Osteoblast (primary cell): ENCODE data around the gene TMC5. TPM values are rescaled to one million over a fixed set of nuclear protein-coding genes. Genes with fewer than 3 reads are reported as not detected.

Source experiments
- DNase-seq: peaks from one replicate; pipeline ENCODE4 v3.0.0; 2011; ENCODE audit warnings: low spot score, mixed read lengths; ENCODE audit not compliant: insufficient read length; ENCODE audit errors: missing footprints
- H2AFZ ChIP-seq: 2 replicates; pipeline ENCODE4 v1.6.0; 2011; ENCODE audit warnings: mild to moderate bottlenecking, low read length
- H3K27ac ChIP-seq: 2 replicates; pipeline ENCODE4 v1.5.1; 2011; ENCODE audit warnings: mild to moderate bottlenecking, low read depth, low read length, moderate library complexity
- H3K27me3 ChIP-seq: 2 replicates; pipeline ENCODE4 v1.6.0; 2012; ENCODE audit warnings: mild to moderate bottlenecking, control low read depth, inconsistent platforms, low read length, moderate library complexity; ENCODE audit not compliant: insufficient read depth
- H3K36me3 ChIP-seq: 2 replicates; pipeline ENCODE4 v1.5.1; 2011; ENCODE audit warnings: mild to moderate bottlenecking, low read length, control low read depth, moderate library complexity; ENCODE audit not compliant: insufficient read depth
- H3K4me1 ChIP-seq: 2 replicates; pipeline ENCODE4 v1.5.1; 2011; ENCODE audit warnings: mild to moderate bottlenecking, low read length, control low read depth, moderate library complexity; ENCODE audit not compliant: insufficient read depth
- H3K4me2 ChIP-seq: 2 replicates; pipeline ENCODE4 v1.6.0; 2011; ENCODE audit warnings: mild to moderate bottlenecking, low read length; ENCODE audit not compliant: insufficient read depth
- H3K4me3 ChIP-seq: fragments of 200-600 bp; sonication (generic); 3 replicates; pipeline ENCODE4 v1.5.1; 2012; ENCODE audit warnings: mild to moderate bottlenecking, low read length, inconsistent platforms; ENCODE audit not compliant: insufficient read depth
- H3K79me2 ChIP-seq: 2 replicates; pipeline ENCODE4 v1.6.0; 2012; ENCODE audit warnings: mild to moderate bottlenecking, low read length, control low read depth, inconsistent platforms; ENCODE audit not compliant: insufficient read depth
- H3K9me3 ChIP-seq: 2 replicates; pipeline ENCODE4 v1.5.1; 2011; ENCODE audit warnings: low read depth, low read length, control low read depth
- H4K20me1 ChIP-seq: 2 replicates; pipeline ENCODE4 v1.6.0; 2012; ENCODE audit warnings: mild to moderate bottlenecking, low read length, control low read depth; ENCODE audit not compliant: insufficient read depth
- total RNA-seq: library from RNA; depleted of rRNA; stranded (reverse); fragments of >200 nt; gene quantifications from 2 replicates; pipeline ENCODE4 v1.2.3, GENCODE V29; 2012
- TF ChIP-seq, protein P1 (sequence below): IDR thresholded peaks from 2 replicates; pipeline ENCODE4 v1.5.1; 2011; ENCODE audit warnings: mild to moderate bottlenecking, low read depth, low read length, moderate library complexity; ENCODE audit errors: extremely low read depth

TMC5 gene
- total RNA-seq, 1 donor = under 0.01 TPM

DNA sequence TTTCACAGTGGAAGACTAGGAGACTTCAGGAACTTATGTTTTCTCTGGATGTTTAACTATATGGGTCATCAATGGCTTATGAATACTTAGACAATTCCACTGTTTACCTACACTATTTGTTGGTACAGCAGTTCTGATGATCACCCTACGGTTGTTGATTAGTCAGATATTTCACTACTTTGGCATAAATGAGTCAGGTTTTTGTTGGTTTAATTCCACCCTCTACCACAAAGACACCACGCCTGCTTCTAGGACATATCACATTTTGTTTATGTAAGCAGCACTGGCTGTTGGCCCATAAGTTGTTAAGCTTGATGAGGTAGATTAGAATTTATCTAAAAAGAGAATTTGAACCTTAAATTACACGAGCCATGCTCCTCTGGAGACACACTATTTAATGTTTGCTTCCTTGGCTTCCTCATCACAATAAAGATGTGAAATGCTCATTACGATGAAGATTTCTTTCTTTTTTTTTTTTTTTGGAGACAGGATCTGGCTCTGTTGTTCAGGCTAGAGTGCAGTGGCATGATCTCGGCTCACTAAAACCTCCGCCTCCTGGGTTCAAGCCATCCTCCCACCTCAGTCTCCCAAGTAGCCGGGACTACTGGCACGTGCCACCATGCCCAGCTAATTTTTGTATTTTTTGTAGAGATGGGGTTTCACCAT lies 99.9 kb downstream of the TMC5 start:
- Histone ChIP-seq H3K4me2 (no peak overlapping the region), H3K27ac (no peak overlapping the region)

DNA sequence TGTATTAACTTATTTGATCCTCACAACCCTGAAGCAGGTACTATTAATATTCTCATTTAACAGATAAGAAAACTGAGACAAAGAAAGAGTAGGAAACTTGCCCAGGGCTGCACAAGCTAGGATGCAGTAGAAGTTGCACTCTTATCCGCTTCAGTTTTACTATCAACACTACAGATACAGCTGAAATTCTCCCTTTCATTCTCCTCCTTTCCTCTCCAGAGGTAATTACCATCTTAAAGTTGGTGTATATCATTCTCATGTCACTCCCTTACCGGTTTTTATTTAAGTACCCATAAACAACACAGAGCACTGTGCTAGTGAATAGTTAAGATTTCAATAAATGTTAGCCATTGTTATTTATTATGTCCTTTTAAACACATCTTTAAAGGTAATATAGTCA lies 100.7 kb downstream of the TMC5 start:
- Histone ChIP-seq H2AFZ (no peak overlapping the region), H3K4me2 (no peak overlapping the region), H3K36me3 (peaks cover 15% of the 10 kb centered on the region), H3K79me2 (peaks cover 21% of the 10 kb centered on the region), H3K4me1 (peaks cover 19% of the 10 kb centered on the region), H3K27me3 (no peaks in the 10 kb centered on the region), H4K20me1 (peaks cover 30% of the 10 kb centered on the region), H3K4me3 (no peak overlapping the region), H3K27ac (no peak overlapping the region), H3K9me3 (no peaks in the 10 kb centered on the region)
- no peak for DNase-seq
- TF ChIP-seq, protein P1, sequence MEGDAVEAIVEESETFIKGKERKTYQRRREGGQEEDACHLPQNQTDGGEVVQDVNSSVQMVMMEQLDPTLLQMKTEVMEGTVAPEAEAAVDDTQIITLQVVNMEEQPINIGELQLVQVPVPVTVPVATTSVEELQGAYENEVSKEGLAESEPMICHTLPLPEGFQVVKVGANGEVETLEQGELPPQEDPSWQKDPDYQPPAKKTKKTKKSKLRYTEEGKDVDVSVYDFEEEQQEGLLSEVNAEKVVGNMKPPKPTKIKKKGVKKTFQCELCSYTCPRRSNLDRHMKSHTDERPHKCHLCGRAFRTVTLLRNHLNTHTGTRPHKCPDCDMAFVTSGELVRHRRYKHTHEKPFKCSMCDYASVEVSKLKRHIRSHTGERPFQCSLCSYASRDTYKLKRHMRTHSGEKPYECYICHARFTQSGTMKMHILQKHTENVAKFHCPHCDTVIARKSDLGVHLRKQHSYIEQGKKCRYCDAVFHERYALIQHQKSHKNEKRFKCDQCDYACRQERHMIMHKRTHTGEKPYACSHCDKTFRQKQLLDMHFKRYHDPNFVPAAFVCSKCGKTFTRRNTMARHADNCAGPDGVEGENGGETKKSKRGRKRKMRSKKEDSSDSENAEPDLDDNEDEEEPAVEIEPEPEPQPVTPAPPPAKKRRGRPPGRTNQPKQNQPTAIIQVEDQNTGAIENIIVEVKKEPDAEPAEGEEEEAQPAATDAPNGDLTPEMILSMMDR = no peak

More for the DNA sequence above, 99.9 kb downstream of the TMC5 start:
- Histone ChIP-seq H4K20me1 (peaks cover 30% of the 10 kb centered on the region), H2AFZ (no peak overlapping the region), H3K4me3 (no peak overlapping the region), H3K79me2 (peaks cover 21% of the 10 kb centered on the region), H3K27me3 (no peaks in the 10 kb centered on the region), H3K4me1 (peaks cover 19% of the 10 kb centered on the region), H3K36me3 (peaks cover 15% of the 10 kb centered on the region), H3K9me3 (no peaks in the 10 kb centered on the region)
- TF ChIP-seq, protein P1 = no peak
- DNase-seq = no peak

DNA sequence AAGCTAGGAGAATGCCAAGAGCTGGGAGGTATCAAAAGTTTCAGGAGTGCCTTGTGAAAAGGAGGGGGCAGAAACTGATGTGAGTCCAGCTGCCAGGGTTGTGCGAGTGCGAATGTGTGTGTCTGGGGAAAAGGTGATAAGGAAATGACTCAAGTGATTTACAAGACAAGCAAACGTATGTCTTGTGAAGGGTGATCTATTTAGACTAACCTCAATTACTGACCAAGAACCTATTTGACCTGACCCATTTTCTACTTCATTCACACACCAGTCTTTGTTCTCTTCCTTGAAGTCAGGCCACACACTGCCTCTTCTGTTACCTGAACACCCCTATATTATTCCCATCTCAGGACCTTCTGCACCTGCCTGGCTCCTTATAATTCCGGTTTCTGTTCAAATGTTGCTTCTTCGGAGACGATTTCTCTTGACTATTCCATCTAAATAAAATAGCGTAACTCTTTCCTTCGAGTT lies 103.2 kb downstream of the TMC5 start:
- Histone ChIP-seq H2AFZ (peak overlapping the region; percentile 96), H3K79me2 (peaks cover 43% of the 10 kb centered on the region), H3K9me3 (no peaks in the 10 kb centered on the region), H3K4me3 (peak overlapping the region; percentile 96), H4K20me1 (peaks cover 24% of the 10 kb centered on the region), H3K4me1 (peaks cover 32% of the 10 kb centered on the region), H3K27ac (peak overlapping the region; percentile 86), H3K4me2 (peak overlapping the region; percentile 91), H3K27me3 (no peaks in the 10 kb centered on the region), H3K36me3 (peaks cover 11% of the 10 kb centered on the region)
- no peak for DNase-seq
- TF ChIP-seq, protein P1 = no peak

DNA sequence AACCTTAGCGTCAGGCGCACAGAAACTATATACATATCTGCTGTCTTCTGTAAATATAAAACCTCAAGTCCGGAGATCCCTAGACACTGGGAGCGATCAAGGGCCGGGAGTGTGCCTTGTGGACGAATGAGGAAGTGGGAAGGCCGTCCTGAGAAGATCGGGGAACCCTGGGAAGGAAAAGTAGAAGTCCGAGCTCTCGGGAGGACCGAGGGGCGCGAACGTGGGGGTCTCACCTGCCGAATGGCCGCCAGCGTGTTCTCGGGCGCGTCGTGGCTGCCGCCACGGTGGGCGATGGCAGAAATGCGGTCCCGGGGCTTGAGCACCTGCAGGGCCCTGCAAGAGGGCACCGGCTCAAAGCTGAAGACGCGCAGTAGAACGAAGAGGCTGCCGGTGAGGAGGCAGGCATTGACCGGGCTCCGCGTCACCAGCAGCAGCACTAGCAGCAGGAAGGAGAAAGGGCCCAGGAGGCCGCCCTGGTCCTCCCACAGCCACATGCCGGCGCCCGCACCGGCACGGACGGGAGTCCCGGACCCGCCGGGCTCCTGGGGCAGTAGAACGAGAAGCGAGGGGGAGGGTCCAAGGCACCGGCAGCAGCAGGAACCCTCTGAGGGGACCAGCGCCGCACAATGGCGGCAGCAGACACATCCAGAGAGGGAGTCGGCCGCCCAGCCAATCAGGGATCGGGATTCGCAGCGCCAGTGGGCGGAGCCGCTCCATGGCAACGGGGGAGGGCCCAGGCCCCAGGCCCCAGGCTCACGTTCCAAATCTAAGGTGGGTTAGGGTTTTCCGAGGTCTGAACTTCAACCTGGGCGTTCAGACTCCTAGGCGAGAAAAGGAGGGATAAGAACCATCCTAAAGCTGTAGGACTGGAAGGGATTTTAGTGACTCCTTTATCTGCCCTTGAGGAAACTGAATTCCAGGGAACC lies 104.1 kb downstream of the TMC5 start, which contains the start of gene GDE1:
Gene GDE1, minus strand, starts transcription at position 628 of the 926 bp plus-strand sequence. Its CDS starts 134 bp downstream, at position 494.
- Histone ChIP-seq H2AFZ (peak within 1 kb of the TSS; percentile 96), H3K27me3 (no peaks in the 10 kb centered on the region), H3K4me3 (peak within 1 kb of the TSS; percentile 96), H3K9me3 (no peaks in the 10 kb centered on the region), H3K27ac (peak within 1 kb of the TSS; percentile 86), H3K4me1 (peaks cover 32% of the 10 kb centered on the region), H3K4me2 (peak within 1 kb of the TSS; percentile 91), H4K20me1 (peaks cover 21% of the 10 kb centered on the region), H3K36me3 (peaks cover 3% of the 10 kb centered on the region), H3K79me2 (peaks cover 49% of the 10 kb centered on the region)
- TF ChIP-seq, protein P1 = peak; percentile 27
- peak; percentile 97 for DNase-seq
